B cell (primary cell): ENCODE results near the gene NUBPL. TPM values are rescaled to one million over a fixed set of nuclear protein-coding genes. Genes with fewer than 3 reads are reported as not detected.

Experiments used
- ATAC-seq: fragments of 200-7000 bp; cut with Tn5 transposase; one replicate; pipeline ENCODE4 v1.10.0; 2021; ENCODE audit warnings: low read depth, mild to moderate bottlenecking, moderate number of reproducible peaks, moderate library complexity
- CTCF ChIA-PET: fragments of 350-600 bp; sonication (Branson Sonifier 250); formaldehyde crosslinking; loops from one replicate; lab custom pipeline; 2021; ENCODE audit warnings: antibody characterized with exemption, inconsistent platforms; lab: Charles Lee
- POLR2A ChIA-PET: fragments of 350-600 bp; sonication (Branson Sonifier 250); formaldehyde crosslinking; loops from one replicate; lab custom pipeline; 2021; ENCODE audit warnings: antibody characterized with exemption; lab: Charles Lee
- DNase-seq: peaks from one replicate; pipeline ENCODE4 v3.0.0; 2013
- H2AFZ ChIP-seq: 2 replicates; pipeline ENCODE4 v1.6.1; 2012; ENCODE audit warnings: mild to moderate bottlenecking, low read depth, low read length; ENCODE audit not compliant: insufficient read depth, poor library complexity, severe bottlenecking
- H3K27ac ChIP-seq, 2 donors: 1 replicate in 1 of 2; 2 replicates in 1 of 2; pipeline ENCODE4 v1.5.1; 2012 to 2013; ENCODE audit warnings: low read length in 2 of 2, mild to moderate bottlenecking in 2 of 2, moderate library complexity in 1 of 2
- H3K27me3 ChIP-seq, 4 experiments: fragments of 200-600 bp in 1 of 4; sonication (generic) in 1 of 4; replicated peaks in 1 of 4; 1 replicate in 2 of 4; 2 replicates in 2 of 4; pipeline versions ENCODE4 v1.6.1 to v1.7.0; 2013 to 2016; ENCODE audit warnings: low read length in 3 of 4, mild to moderate bottlenecking in 2 of 4, mixed read lengths in 1 of 4, moderate library complexity in 1 of 4; ENCODE audit not compliant: insufficient read depth in 4 of 4, control insufficient read depth in 3 of 4; ENCODE audit errors: control extremely low read depth in 1 of 4
- H3K36me3 ChIP-seq, 2 experiments: replicated peaks in 1 of 2; 1 replicate in 1 of 2; 2 replicates in 1 of 2; pipeline versions ENCODE4 v1.6.1 to v1.7.1; 2013; ENCODE audit warnings: low read length in 1 of 2; ENCODE audit not compliant: insufficient read depth in 2 of 2, control insufficient read depth in 1 of 2; ENCODE audit errors: control extremely low read depth in 1 of 2, extremely low read depth in 1 of 2
- H3K4me1 ChIP-seq, 2 donors: fragments of 200-600 bp in 1 of 2; sonication (generic) in 1 of 2; 1 replicate in 1 of 2; 2 replicates in 1 of 2; pipeline versions ENCODE4 v1.5.1 to v1.6.1; 2013 to 2017; ENCODE audit warnings: low read length in 2 of 2; ENCODE audit not compliant: control insufficient read depth in 2 of 2, insufficient read depth in 2 of 2
- H3K4me2 ChIP-seq: replicated peaks from 2 replicates; pipeline ENCODE3; 2012; ENCODE audit warnings: mild to moderate bottlenecking, low read depth, low read length; ENCODE audit not compliant: poor library complexity, severe bottlenecking
- H3K4me3 ChIP-seq, 5 experiments: fragments of 200-600 bp in 1 of 5; sonication (generic) in 1 of 5; 1 replicate in 3 of 5; 2 replicates in 2 of 5; pipeline versions ENCODE4 v1.5.1 to v1.7.0; 2011 to 2016; ENCODE audit warnings: low read length in 4 of 5, mild to moderate bottlenecking in 4 of 5, low read depth in 2 of 5, control low read depth in 1 of 5, moderate library complexity in 1 of 5; ENCODE audit not compliant: insufficient read depth in 1 of 5; ENCODE audit errors: control extremely low read depth in 1 of 5, extremely low read depth in 1 of 5
- H3K79me2 ChIP-seq: fragments of 200-600 bp; sonication (generic); one replicate; pipeline ENCODE4 v1.6.0; 2016; ENCODE audit warnings: low read length; ENCODE audit not compliant: control insufficient read depth, insufficient read depth
- H3K9ac ChIP-seq: fragments of 200-600 bp; sonication (generic); 2 replicates; pipeline ENCODE4 v1.6.1; 2017; ENCODE audit warnings: mild to moderate bottlenecking, low read length, moderate library complexity
- H3K9me3 ChIP-seq, 3 donors: one replicate each; pipeline versions ENCODE4 v1.6.1 to v1.7.1; 2013; ENCODE audit warnings: low read length in 2 of 3; ENCODE audit not compliant: control insufficient read depth in 2 of 3, insufficient read depth in 1 of 3; ENCODE audit errors: control extremely low read depth in 1 of 3
- H4K20me1 ChIP-seq: 2 replicates; pipeline ENCODE4 v1.6.0; 2012; ENCODE audit warnings: mild to moderate bottlenecking, low read length; ENCODE audit not compliant: insufficient read depth, control insufficient read depth, poor library complexity, severe bottlenecking
- H3K27ac Mint-ChIP-seq: one replicate; pipeline ENCODE4 v1.8.0; 2021; ENCODE audit warnings: mixed read lengths
- H3K27me3 Mint-ChIP-seq: one replicate; pipeline ENCODE4 v1.8.0; 2021; ENCODE audit warnings: mixed read lengths
- H3K4me1 Mint-ChIP-seq: one replicate; pipeline ENCODE4 v1.8.0; 2021; ENCODE audit warnings: mixed read lengths
- H3K4me3 Mint-ChIP-seq: one replicate; pipeline ENCODE4 v1.8.0; 2021; ENCODE audit warnings: mixed read lengths
- H3K9me3 Mint-ChIP-seq: one replicate; pipeline ENCODE4 v1.8.0; 2022; ENCODE audit warnings: mixed read lengths; ENCODE audit not compliant: insufficient read depth
- EZH2 ChIP-seq: IDR thresholded peaks from 2 replicates; pipeline ENCODE4 v1.6.1; 2012; ENCODE audit warnings: borderline replicate concordance, low read depth, mild to moderate bottlenecking, moderate library complexity, low read length; ENCODE audit not compliant: insufficient read depth, poor library complexity, severe bottlenecking
- WGBS: methylation state at CpG from one replicate; pipeline ENCODE4 v1.1.5; 2013; ENCODE audit warnings: missing lambda C conversion rate; ENCODE audit not compliant: insufficient coverage; 5-methylcytosine and 5-hydroxymethylcytosine counted together
- intact Hi-C: fragments of 100-400 bp; cut with micrococcal nuclease; formaldehyde crosslinking; loops from one replicate; pipeline ENCODE4 v1.10.0; 2022
- polyA plus RNA-seq: library from polyadenylated mRNA; depleted of rRNA; stranded (reverse); fragments of >200 nt; gene quantifications from 2 replicates; pipeline ENCODE4 v1.2.3, GENCODE V29; 2012
- total RNA-seq, 2 donors: library from RNA; stranded (reverse); fragments of 120-200 nt in 1 of 2; gene quantifications; 1 replicate in 1 of 2; 2 replicates in 1 of 2; pipeline versions ENCODE4 v1.2.3 to v1.2.4, GENCODE V29; 2013 to 2022
- TF ChIP-seq, protein P1 (sequence below): fragments of 200-600 bp; IDR thresholded peaks from one replicate; pipeline ENCODE4 v1.8.0; 2022; ENCODE audit warnings: antibody characterized with exemption, mild to moderate bottlenecking

The NUBPL gene
- total and polyA plus RNA-seq, 2 donors (not counting 1 experiment from before 2014, with no cell fraction given) = 1.9 to 14.2 TPM

DNA sequence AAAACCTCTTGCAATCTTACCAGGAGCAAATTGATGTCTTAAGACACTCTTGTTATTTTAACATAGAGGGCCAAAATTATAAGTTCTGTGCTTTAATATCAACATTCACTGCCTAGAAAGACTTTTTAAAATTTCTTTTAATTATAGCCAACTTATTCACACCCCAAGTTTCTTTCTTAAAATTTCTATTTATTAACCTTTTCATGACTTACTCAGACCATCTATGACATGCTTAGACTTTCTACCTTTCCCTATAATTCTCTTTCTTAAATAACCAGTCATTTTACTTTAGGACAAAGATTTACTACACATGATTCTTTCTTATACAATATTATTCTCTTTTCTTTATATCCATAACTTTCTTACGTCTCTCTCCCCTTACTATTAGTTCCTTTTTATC, 220.4 kb downstream of the NUBPL start:
- no peak overlapping the region for H3K9ac ChIP-seq
- no peaks in the 10 kb centered on the region for H3K4me1 ChIP-seq
- ATAC-seq (no peak), DNase-seq (no peak)
- H3K4me2 ChIP-seq = no peak overlapping the region
- intact Hi-C loops = no loop called here
- H3K79me2 ChIP-seq = no peaks in the 10 kb centered on the region
- H3K27me3 Mint-ChIP-seq = no peaks in the 10 kb centered on the region
- ChIA-PET POLR2A (no interaction called here), CTCF (no interaction called here)
- H3K27ac ChIP-seq = no peak overlapping the region
- H3K9me3 ChIP-seq = peaks cover 0 to 11% (median 10%) of the 10 kb centered on the region in 3 donors
- H3K36me3 ChIP-seq = peaks cover 0 to 4% of the 10 kb centered on the region in 2 experiments
- H3K27me3 ChIP-seq = no peaks in the 10 kb centered on the region
- H3K9me3 Mint-ChIP-seq = peaks cover 4% of the 10 kb centered on the region
- no peak overlapping the region for H2AFZ ChIP-seq
- WGBS = no CpG with 5 or more reads among the region's 1 CpG
- no peaks in the 10 kb centered on the region for H3K4me1 Mint-ChIP-seq
- no peak overlapping the region for H3K4me3 Mint-ChIP-seq
- H3K4me3 ChIP-seq = no peak overlapping the region
- H4K20me1 ChIP-seq = no peaks in the 10 kb centered on the region
- no peak overlapping the region for H3K27ac Mint-ChIP-seq
- TF ChIP-seq, protein P1, sequence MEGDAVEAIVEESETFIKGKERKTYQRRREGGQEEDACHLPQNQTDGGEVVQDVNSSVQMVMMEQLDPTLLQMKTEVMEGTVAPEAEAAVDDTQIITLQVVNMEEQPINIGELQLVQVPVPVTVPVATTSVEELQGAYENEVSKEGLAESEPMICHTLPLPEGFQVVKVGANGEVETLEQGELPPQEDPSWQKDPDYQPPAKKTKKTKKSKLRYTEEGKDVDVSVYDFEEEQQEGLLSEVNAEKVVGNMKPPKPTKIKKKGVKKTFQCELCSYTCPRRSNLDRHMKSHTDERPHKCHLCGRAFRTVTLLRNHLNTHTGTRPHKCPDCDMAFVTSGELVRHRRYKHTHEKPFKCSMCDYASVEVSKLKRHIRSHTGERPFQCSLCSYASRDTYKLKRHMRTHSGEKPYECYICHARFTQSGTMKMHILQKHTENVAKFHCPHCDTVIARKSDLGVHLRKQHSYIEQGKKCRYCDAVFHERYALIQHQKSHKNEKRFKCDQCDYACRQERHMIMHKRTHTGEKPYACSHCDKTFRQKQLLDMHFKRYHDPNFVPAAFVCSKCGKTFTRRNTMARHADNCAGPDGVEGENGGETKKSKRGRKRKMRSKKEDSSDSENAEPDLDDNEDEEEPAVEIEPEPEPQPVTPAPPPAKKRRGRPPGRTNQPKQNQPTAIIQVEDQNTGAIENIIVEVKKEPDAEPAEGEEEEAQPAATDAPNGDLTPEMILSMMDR = no peak
- no peak for TF ChIP-seq EZH2

DNA sequence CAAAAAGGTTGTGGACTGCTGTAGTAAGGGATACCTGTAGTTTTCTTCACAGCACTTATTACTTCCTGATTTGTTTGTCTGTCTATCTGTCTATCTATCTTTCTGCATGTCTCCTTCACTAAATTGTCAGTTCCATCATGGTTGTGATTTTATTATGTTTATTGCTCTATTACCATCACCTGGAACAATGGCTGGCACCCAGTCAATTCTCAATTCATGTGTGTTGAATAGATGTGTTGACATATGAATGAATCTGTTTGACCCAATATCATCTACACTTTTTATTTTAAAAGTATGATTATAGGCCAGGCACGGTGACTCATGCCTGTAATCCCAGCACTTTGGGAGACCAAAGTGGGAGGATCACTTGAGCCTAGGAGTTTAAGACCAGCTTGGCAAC, 224.4 kb downstream of the NUBPL start:
- H4K20me1 ChIP-seq = no peaks in the 10 kb centered on the region
- TF ChIP-seq EZH2 = no peak
- TF ChIP-seq, protein P1 = no peak
- no peak overlapping the region for H3K27ac ChIP-seq
- no peaks in the 10 kb centered on the region for H3K27me3 Mint-ChIP-seq
- intact Hi-C loops = no loop called here
- ATAC-seq (no peak), DNase-seq (no peak)
- H3K4me3 Mint-ChIP-seq = no peak overlapping the region
- no peaks in the 10 kb centered on the region for H3K36me3 ChIP-seq
- no peak overlapping the region for H3K4me3 ChIP-seq
- peaks cover 0 to 10% (median 5%) of the 10 kb centered on the region in 3 donors for H3K9me3 ChIP-seq
- CTCF ChIA-PET = no interaction called here
- H3K4me2 ChIP-seq = no peak overlapping the region
- H3K27me3 ChIP-seq = no peaks in the 10 kb centered on the region
- WGBS = 100% methylated on average over 1 of the region's 1 CpG
- POLR2A ChIA-PET = no interaction called here
- H3K9me3 Mint-ChIP-seq = peaks cover 4% of the 10 kb centered on the region
- H3K4me1 Mint-ChIP-seq = no peaks in the 10 kb centered on the region
- H2AFZ ChIP-seq = no peak overlapping the region
- H3K27ac Mint-ChIP-seq = no peak overlapping the region
- no peak overlapping the region for H3K9ac ChIP-seq
- H3K79me2 ChIP-seq = no peaks in the 10 kb centered on the region
- no peaks in the 10 kb centered on the region for H3K4me1 ChIP-seq
